Endothelial cell of umbilical vein (primary cell): ENCODE data around the gene PLXDC1.

Experiments used
- CTCF ChIP-seq, 2 donors: IDR thresholded peaks; 1 replicate in 1 of 2; 2 replicates in 1 of 2; pipeline ENCODE4 v1.5.1; 2011; ENCODE audit warnings: low read length in 2 of 2, mild to moderate bottlenecking in 2 of 2, moderate library complexity in 2 of 2, control low read depth in 1 of 2, inconsistent platforms in 1 of 2, low read depth in 1 of 2; ENCODE audit not compliant: insufficient read depth in 1 of 2; ENCODE audit errors: extremely low read depth in 1 of 2
- EZH2 ChIP-seq: IDR thresholded peaks from 2 replicates; pipeline ENCODE4 v1.6.1; 2012; ENCODE audit warnings: borderline replicate concordance, low read depth, mild to moderate bottlenecking, moderate library complexity, low read length, inconsistent platforms; ENCODE audit not compliant: severe bottlenecking
- GATA2 ChIP-seq: IDR thresholded peaks from 2 replicates; pipeline ENCODE4 v1.7.0; 2011; ENCODE audit warnings: low read depth, mild to moderate bottlenecking, moderate library complexity, mixed read lengths, low read length; ENCODE audit not compliant: insufficient read length, insufficient read depth
- JUN ChIP-seq: IDR thresholded peaks from 2 replicates; pipeline ENCODE4 v1.6.1; 2011; ENCODE audit warnings: borderline replicate concordance, low read depth; ENCODE audit not compliant: insufficient read length, insufficient read depth
- MYC ChIP-seq: IDR thresholded peaks from one replicate; pipeline ENCODE4 v1.6.1; 2011; ENCODE audit warnings: mild to moderate bottlenecking, low read depth, low read length
- POLR2A ChIP-seq: IDR thresholded peaks from 2 replicates; pipeline ENCODE4 v1.6.1; 2012; ENCODE audit warnings: low read depth, mild to moderate bottlenecking, control low read depth, low read length
- POLR2AphosphoS5 ChIP-seq: IDR thresholded peaks from 2 replicates; pipeline ENCODE4 v1.6.1; 2012; ENCODE audit warnings: low read depth, mild to moderate bottlenecking, control low read depth, low read length, moderate library complexity; ENCODE audit not compliant: insufficient read depth

- TF ChIP-seq CTCF (IDR thresholded peaks at IDR 0.05; ENCODE audit: extremely low read depth in 1 of 2, insufficient read depth in 1 of 2, low read depth in 1 of 2, low read length in 2 of 2) (no peak), POLR2AphosphoS5 (no peak), JUN (no peak), MYC (no peak), POLR2A (no peak), EZH2 (no peak), GATA2 (no peak)
These were observed 6.3 kb downstream of the PLXDC1 start for GRCh38 chr17:39145143-39145542.
